GM21447 (cell line): ENCODE data around the gene TBC1D16.
"Not testable (repeated sequence)": the region's sequence is repeated elsewhere in the genome, so short reads cannot be mapped to it uniquely, and the experiment has no call there.

Experiments used
- ATAC-seq: cut with Tn5 transposase; IDR thresholded peaks from one replicate; pipeline ENCODE4 v1.9.1; 2021; ENCODE audit not compliant: unreplicated experiment

The TBC1D16 gene

GRCh38 chr17:80055597-80055996, 19.9 kb upstream of the TBC1D16 start:
- no peak for ATAC-seq

- no peak for ATAC-seq
Measured at GRCh38 chr17:80053102-80053501, 17.4 kb upstream of the TBC1D16 start.

- ATAC-seq, result no peak
Measured at GRCh38 chr17:80051681-80052080, 16.0 kb upstream of the TBC1D16 start.

GRCh38 chr17:80050706-80051105, 15.0 kb upstream of the TBC1D16 start:
- ATAC-seq, result no peak

- no peak for ATAC-seq
Measured at GRCh38 chr17:80049986-80050385, 14.3 kb upstream of the TBC1D16 start.

- ATAC-seq, result no peak
Measured at GRCh38 chr17:80047176-80047575, 11.5 kb upstream of the TBC1D16 start.

- not testable (repeated sequence) for ATAC-seq
Measured at GRCh38 chr17:80046709-80047108, 11.0 kb upstream of the TBC1D16 start.

GRCh38 chr17:80045703-80046102, 10.0 kb upstream of the TBC1D16 start:
- no peak for ATAC-seq

- ATAC-seq, result no peak
Measured at GRCh38 chr17:80043963-80044362, 8.3 kb upstream of the TBC1D16 start.

- no peak for ATAC-seq
Measured at GRCh38 chr17:80036715-80037477, 1.2 kb upstream of the TBC1D16 start.

- no peak for ATAC-seq
Measured at GRCh38 chr17:80035937-80036714, 454 bp upstream of the TBC1D16 start, which contains the start of gene CCDC40. Gene CCDC40, plus strand, starts transcription at chr17:80036642. Its CDS starts 21 bp downstream, at chr17:80036663.

- no peak for ATAC-seq
Measured at GRCh38 chr17:80034791-80035686, 633 bp downstream of the TBC1D16 start.

- no peak for ATAC-seq
Measured at GRCh38 chr17:80033840-80034239, 1.8 kb downstream of the TBC1D16 start.

- no peak for ATAC-seq
Measured at GRCh38 chr17:80032614-80033171, 3.0 kb downstream of the TBC1D16 start.

- ATAC-seq, result no peak
Measured at GRCh38 chr17:80031691-80032430, 3.8 kb downstream of the TBC1D16 start.

- ATAC-seq, result no peak
Measured at GRCh38 chr17:80030730-80031410, 4.8 kb downstream of the TBC1D16 start.

GRCh38 chr17:80029258-80029974, 6.3 kb downstream of the TBC1D16 start:
- no peak for ATAC-seq

- no peak for ATAC-seq
Measured at GRCh38 chr17:80028030-80028429, 7.6 kb downstream of the TBC1D16 start.

- ATAC-seq, result no peak
Measured at GRCh38 chr17:80027043-80027435, 8.6 kb downstream of the TBC1D16 start.
